ENCODE data around the gene PLXDC2. TPM values are rescaled to one million over a fixed set of nuclear protein-coding genes. Genes with fewer than 3 reads are reported as not detected.

Gene PLXDC2
- total RNA-seq, 1 experiment from 2014 or later, result not detected

DNA sequence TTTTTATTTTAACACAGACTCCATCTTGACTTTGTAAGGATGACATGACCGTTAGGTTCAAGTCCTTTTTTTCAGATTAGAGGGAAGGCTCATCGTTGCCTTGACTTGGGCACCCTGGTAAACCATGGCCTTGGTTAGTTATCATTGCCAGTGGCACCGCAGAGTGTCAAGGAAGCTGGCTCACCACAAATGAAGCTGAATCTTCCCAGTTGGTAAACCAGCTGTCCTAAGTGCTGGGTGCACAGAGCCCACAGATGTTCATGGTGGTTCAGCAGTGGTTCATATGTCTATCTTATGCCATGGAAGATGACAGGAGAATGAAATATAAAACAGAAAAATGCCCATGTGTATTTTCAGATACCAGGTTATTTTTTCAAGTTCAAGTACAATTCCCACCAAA is 273.6 kb downstream of the PLXDC2 start:
- POLR2A ChIA-PET (ENCODE audit: unreplicated experiment), result no interaction called here
- Histone ChIP-seq H3K9me3 (ENCODE audit: low read length) (no peaks in the 10 kb centered on the region), H3K4me3 (ENCODE audit: low read length) (no peak overlapping the region), H3K27ac (ENCODE audit: low read length) (no peak overlapping the region), H3K4me2 (ENCODE audit: low read length) (no peak overlapping the region), H3K4me1 (ENCODE audit: insufficient read depth, low read length) (no peaks in the 10 kb centered on the region), H3K36me3 (ENCODE audit: low read depth, low read length) (no peaks in the 10 kb centered on the region; the same call in 1 of the 2 replicates), H3F3A (ENCODE audit: low read length, unreplicated experiment) (no peaks in the 10 kb centered on the region), H3K9me2 (replicated peaks; ENCODE audit: low read length) (no peaks in the 10 kb centered on the region), H3K79me2 (ENCODE audit: low read length) (no peaks in the 10 kb centered on the region), H4K20me1 (ENCODE audit: low read length) (no peaks in the 10 kb centered on the region), H3K27me3 (ENCODE audit: low read length) (no peaks in the 10 kb centered on the region), H3K9ac (ENCODE audit: low read length) (no peak overlapping the region), H2AFZ (ENCODE audit: low read length) (no peak overlapping the region)
- CTCF ChIA-PET, result no interaction called here
- no peak for TF ChIP-seq EZH2 (IDR thresholded peaks at IDR 0.05; ENCODE audit: low read length, unreplicated experiment)
- TF ChIP-seq, protein P1, sequence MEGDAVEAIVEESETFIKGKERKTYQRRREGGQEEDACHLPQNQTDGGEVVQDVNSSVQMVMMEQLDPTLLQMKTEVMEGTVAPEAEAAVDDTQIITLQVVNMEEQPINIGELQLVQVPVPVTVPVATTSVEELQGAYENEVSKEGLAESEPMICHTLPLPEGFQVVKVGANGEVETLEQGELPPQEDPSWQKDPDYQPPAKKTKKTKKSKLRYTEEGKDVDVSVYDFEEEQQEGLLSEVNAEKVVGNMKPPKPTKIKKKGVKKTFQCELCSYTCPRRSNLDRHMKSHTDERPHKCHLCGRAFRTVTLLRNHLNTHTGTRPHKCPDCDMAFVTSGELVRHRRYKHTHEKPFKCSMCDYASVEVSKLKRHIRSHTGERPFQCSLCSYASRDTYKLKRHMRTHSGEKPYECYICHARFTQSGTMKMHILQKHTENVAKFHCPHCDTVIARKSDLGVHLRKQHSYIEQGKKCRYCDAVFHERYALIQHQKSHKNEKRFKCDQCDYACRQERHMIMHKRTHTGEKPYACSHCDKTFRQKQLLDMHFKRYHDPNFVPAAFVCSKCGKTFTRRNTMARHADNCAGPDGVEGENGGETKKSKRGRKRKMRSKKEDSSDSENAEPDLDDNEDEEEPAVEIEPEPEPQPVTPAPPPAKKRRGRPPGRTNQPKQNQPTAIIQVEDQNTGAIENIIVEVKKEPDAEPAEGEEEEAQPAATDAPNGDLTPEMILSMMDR (conservative IDR thresholded peaks at IDR 0.05; ENCODE audit: low read depth, low read length), result no peak
- no peak for TF ChIP-seq EZH2phosphoT487 (IDR thresholded peaks at IDR 0.05; ENCODE audit: borderline replicate concordance, low read length)
- DNase-seq, result no peak
- intact Hi-C loops (cut with micrococcal nuclease), result no loop called here
- no TSS peak for BruUV-seq (replicated peaks)
- ATAC-seq, result no peak

DNA sequence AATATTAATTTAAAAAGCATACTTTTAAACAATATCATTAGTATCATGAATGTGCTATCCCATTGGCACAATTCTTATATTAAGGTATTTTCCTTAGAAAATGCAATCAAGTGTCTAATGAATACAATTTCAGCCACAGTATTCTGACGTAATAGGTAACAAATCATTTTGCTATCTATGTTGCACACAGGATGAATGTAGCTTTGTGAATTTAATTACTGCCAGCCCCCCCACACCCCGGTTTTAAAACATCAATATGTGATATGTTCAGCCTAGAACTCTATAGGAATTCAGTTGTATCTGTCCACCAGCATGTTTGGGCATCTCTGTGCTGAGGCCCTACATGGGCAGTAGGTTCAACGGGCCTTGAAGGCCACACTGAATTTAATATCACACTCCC is 274.6 kb downstream of the PLXDC2 start:
- Histone ChIP-seq H3K4me3 (ENCODE audit: low read length) (no peak overlapping the region), H3K4me1 (ENCODE audit: insufficient read depth, low read length) (no peaks in the 10 kb centered on the region), H3F3A (ENCODE audit: low read length, unreplicated experiment) (no peaks in the 10 kb centered on the region), H4K20me1 (ENCODE audit: low read length) (no peaks in the 10 kb centered on the region), H3K27me3 (ENCODE audit: low read length) (no peaks in the 10 kb centered on the region), H3K36me3 (ENCODE audit: low read depth, low read length) (no peaks in the 10 kb centered on the region; the same call in 1 of the 2 replicates), H3K27ac (ENCODE audit: low read length) (no peak overlapping the region), H3K9ac (ENCODE audit: low read length) (no peak overlapping the region), H3K9me3 (ENCODE audit: low read length) (no peaks in the 10 kb centered on the region), H3K4me2 (ENCODE audit: low read length) (no peak overlapping the region), H3K79me2 (ENCODE audit: low read length) (no peaks in the 10 kb centered on the region), H2AFZ (ENCODE audit: low read length) (no peak overlapping the region), H3K9me2 (replicated peaks; ENCODE audit: low read length) (no peaks in the 10 kb centered on the region)
- BruUV-seq (replicated peaks), result no TSS peak
- CTCF ChIA-PET, result no interaction called here
- ATAC-seq (no peak), DNase-seq (no peak)
- no peak for TF ChIP-seq EZH2 (IDR thresholded peaks at IDR 0.05; ENCODE audit: low read length, unreplicated experiment)
- TF ChIP-seq EZH2phosphoT487 (IDR thresholded peaks at IDR 0.05; ENCODE audit: borderline replicate concordance, low read length), result no peak
- TF ChIP-seq, protein P1 (conservative IDR thresholded peaks at IDR 0.05; ENCODE audit: low read depth, low read length), result no peak
- POLR2A ChIA-PET (ENCODE audit: unreplicated experiment), result no interaction called here
- intact Hi-C loops (cut with micrococcal nuclease), result no loop called here

DNA sequence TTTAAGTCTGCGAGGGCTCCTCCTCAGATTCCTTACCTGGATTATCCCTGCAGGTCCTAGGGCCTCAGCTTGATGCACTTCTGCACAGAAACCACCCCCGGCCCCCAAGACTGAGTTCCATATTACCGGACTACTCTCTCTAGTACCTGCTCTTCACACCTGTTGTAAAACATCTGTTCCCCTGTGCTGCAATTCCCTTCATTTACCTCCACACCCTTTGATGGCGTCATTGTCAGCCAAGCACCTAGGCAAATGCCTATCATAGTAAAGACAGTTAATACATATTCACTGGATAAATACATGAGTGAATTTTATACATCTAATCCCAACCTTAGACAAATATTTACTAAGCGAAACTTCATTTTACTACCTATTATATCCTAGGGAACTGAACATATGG is 275.5 kb downstream of the PLXDC2 start:
- CTCF ChIA-PET, result no interaction called here
- DNase-seq, result no peak
- H3K36me3 ChIP-seq (ENCODE audit: low read depth, low read length), result no peaks in the 10 kb centered on the region; the same call in 1 of the 2 replicates
- no peak overlapping the region for H3K4me2 ChIP-seq (ENCODE audit: low read length)
- no peak overlapping the region for H3K27ac ChIP-seq (ENCODE audit: low read length)
- H3K4me1 ChIP-seq (ENCODE audit: insufficient read depth, low read length), result no peaks in the 10 kb centered on the region
- H3K9me2 ChIP-seq (replicated peaks; ENCODE audit: low read length), result no peaks in the 10 kb centered on the region
- H3K9ac ChIP-seq (ENCODE audit: low read length), result no peak overlapping the region
- peaks cover under 1% of the 10 kb centered on the region; the same call in 1 of the 2 replicates for H3K27me3 ChIP-seq (ENCODE audit: low read length)
- no peak for ATAC-seq
- no peak for TF ChIP-seq EZH2phosphoT487 (IDR thresholded peaks at IDR 0.05; ENCODE audit: borderline replicate concordance, low read length)
- no peak for TF ChIP-seq EZH2 (IDR thresholded peaks at IDR 0.05; ENCODE audit: low read length, unreplicated experiment)
- TF ChIP-seq, protein P1 (conservative IDR thresholded peaks at IDR 0.05; ENCODE audit: low read depth, low read length), result no peak
- H3K4me3 ChIP-seq (ENCODE audit: low read length), result no peak overlapping the region
- intact Hi-C loops (cut with micrococcal nuclease), result no loop called here
- POLR2A ChIA-PET (ENCODE audit: unreplicated experiment), result no interaction called here
- no peaks in the 10 kb centered on the region for H3K79me2 ChIP-seq (ENCODE audit: low read length)
- no peak overlapping the region for H2AFZ ChIP-seq (ENCODE audit: low read length)
- no TSS peak for BruUV-seq (replicated peaks)
- H3K9me3 ChIP-seq (ENCODE audit: low read length), result no peaks in the 10 kb centered on the region
- H4K20me1 ChIP-seq (ENCODE audit: low read length), result no peaks in the 10 kb centered on the region
- H3F3A ChIP-seq (ENCODE audit: low read length, unreplicated experiment), result no peaks in the 10 kb centered on the region
